Iris pigment epithelial cell (primary cell): ENCODE measurements around the gene ZNF280D.
"Not testable (repeated sequence)": the region's sequence is repeated elsewhere in the genome, so short reads cannot be mapped to it uniquely, and the experiment has no call there.

Source experiments
- DNase-seq: peaks from one replicate; pipeline ENCODE4 v3.0.0-alpha.2; 2011; ENCODE audit warnings: low read depth

Gene ZNF280D

DNA sequence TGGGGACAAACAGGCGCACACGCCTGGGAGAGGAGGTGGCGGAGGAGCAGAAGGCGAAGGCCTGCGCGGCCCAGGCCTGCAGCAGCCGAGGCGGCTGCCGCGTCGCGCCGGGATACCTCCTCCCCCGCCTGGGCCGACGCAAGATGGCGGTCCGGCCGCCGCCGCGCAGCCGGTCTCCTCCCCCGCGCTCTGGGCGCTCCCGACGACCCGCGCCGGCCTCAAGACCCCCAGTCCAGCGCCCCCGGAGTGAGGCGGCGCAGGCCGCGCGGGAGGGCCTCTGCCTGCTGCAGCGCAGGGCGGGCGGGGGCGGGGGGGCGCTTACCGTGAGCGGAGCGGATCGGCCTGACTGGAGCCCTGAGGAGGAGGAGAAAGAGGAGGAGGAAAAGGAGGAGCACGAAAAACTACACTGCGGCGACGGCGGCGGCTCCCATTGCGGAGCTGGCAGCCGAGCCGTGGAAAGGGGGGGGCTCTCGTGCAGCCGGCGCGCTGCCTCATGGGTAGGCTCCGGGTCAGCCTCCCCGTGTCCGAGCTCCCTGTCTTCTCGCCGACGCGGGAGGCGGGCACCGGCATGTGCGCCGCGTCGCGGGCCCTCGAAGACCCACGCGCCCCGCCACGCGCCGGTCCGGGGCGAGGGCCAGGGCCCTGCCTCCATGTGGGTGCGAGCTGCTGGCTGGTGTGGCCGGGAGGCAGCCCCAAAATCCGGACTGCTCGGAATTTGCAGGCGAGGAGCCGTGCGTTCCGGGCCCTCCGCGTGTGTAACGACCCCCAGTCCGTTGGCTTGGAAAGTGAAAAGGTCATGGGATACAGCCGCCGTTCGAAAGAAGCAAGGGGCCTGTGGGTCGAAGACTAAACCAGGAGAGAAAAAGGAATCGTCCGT is at the start of gene ZNF280D:
Gene ZNF280D, minus strand, starts transcription at position 374 of the 877 bp plus-strand sequence. CDS start 26,400 bp downstream, outside the sequence.
- peak; percentile 94 for DNase-seq

DNA sequence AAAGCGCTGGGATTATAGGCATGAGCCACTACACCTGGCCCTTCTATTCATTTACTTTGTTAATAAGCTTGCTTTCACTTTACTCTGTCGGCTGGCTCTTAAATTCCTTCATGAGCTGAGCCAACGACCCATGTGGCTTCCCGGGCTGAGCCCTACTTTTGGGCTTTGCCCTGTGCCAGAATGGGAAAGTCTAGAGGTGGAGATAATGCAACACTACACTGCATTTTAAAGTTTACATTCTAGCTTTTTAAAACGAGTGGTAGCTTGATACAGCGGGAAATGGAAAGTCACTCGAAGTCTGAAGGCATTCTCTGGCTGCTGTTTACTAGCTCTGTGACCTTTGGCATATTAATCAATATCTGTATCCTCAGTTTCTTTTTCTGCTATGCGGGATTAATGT is 49.0 kb upstream of the ZNF280D start:
- DNase-seq = no peak

- no peak for DNase-seq
Observed at GRCh38 chr15:56781666-56782065, 48.4 kb upstream of the ZNF280D start.

GRCh38 chr15:56780102-56780725 is 46.9 kb upstream of the ZNF280D start:
- not testable (repeated sequence) for DNase-seq

DNA sequence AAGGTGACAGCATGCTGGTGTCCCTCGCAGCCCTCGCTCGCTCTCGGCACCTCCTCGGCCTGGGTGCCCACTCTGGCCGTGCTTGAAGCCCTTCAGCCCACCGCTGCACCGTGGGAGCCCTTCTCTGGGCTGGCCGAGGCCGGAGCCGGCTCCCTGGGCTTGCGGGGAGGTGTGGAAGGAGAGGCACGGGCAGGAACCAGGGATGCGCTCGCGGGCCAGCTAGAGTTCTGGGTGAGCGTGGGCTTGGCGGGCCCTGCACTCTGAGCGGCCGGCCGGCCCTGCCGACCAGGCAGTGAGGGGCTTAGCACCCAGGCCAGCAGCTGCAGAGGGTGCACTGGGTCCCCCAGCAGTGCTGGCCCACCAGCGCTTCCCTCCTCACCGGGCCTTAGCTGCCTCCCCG is 46.1 kb upstream of the ZNF280D start:
- DNase-seq = not testable (repeated sequence)

DNA sequence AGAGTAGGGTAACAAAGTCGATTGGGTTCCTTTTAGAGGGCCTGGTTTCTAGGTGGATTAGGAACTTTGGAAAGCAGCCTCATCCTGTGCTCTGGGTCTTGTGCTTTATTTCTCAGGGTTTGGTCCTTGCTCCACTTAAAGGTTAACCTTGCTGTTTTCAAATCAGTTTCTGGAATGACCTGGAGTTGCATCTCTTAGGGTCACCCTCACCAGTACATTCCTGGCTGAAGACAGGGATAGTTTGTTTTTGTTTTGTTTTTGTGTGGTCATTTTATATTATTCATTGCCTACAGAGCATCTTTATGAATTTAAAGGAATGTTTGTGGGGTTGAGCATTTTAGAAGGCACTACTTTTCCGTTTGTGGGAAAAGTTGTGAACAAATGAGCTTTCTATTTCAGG is 45.5 kb upstream of the ZNF280D start:
- no peak for DNase-seq

- DNase-seq = no peak
Observed at GRCh38 chr15:56776839-56777238, 43.5 kb upstream of the ZNF280D start.

DNA sequence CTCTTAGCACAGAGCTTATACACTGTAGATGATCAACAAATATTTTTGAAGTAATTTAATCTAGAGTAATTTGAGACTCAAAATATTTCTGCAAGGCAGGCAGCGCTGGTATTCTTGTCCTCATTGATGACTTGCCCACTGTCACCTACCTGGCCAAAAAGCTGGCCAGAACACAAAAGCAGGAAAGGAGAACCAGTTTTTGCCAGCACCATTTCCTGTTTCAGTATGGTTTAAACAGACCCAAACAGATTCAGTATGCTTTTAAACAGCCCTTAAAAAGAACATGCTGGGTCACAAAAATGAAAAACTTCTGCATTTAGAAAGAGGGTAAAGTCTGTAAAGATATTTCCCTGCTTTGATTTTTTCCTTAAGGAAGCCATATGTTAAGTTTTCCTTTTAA is 42.3 kb upstream of the ZNF280D start:
- no peak for DNase-seq

DNA sequence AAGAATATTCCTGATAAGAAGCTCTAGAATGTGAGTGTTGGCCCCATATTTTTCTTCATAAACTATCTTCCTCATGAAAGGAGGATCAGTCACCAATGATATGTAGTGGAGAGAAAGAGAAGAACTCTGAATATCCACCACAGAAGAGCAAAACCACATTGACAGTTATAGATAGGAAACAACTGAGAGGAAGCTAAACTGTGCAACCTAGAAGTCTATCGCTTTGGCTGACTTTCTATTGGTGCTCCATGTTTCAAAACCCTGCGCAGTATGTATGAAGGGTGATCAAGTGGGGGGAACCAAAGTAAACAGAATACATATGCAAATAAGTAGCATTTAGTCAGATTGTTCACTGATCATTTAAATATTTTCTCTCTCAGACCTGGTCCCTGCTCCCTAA is 41.0 kb upstream of the ZNF280D start:
- DNase-seq = no peak

GRCh38 chr15:56772868-56773639 is 39.7 kb upstream of the ZNF280D start:
- DNase-seq = peak; percentile 70

DNA sequence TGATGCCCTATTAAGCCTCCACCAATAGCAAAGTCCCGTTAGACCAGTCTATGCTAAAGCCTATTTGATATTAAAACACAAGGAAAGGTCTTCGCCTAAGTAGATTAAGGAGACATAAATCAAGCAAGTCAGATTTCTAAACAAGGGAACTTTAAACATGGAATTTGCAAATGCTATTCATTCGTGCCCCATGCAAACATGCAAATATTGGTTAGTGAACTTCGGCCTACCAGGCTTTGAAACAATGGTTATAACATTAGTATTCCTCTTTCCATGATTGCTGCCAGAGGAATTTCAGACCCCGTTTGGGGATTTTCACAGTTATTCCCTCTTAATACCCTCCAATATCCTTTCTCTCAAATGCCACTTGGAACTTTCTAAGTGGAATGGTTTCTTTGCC is 36.9 kb upstream of the ZNF280D start:
- DNase-seq = no peak

- DNase-seq = peak; percentile 69
Observed at GRCh38 chr15:56767315-56767714, 34.0 kb upstream of the ZNF280D start.

- DNase-seq = peak; percentile 87
Observed at GRCh38 chr15:56765251-56765650, 31.9 kb upstream of the ZNF280D start.

DNA sequence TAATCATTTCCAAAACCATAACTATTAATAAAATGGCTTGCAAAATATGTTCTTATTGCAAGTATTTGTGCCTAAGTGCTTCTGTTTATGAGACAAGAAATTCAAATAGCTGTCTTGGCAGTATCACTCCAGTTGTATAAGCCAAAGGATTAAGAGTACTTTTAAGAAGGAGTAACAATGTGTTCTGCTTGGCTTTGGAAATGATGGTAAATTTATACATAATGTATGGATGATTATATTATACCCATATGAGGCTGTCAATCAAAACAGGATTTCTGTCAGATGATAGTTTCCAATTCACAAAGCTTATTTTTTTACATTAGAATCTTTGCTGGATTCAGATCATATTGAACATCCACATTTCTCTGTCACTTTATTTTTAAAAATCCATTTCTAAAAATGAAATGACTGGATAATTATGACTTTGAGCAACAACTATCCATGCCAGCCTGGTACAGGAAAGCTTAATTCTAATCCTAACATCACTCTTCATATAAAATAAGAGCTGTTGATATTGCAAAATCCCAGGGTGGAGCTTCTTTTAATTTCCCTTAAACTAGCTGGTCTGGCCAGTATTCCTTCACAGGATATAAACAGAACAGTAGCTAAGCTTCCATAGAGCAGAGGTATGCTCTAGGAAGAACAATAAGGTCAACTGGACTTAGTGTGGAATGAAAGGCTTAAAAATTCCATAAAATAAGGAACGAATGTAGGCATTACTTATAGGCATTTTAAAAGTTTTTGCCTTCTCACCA is 30.0 kb upstream of the ZNF280D start:
- DNase-seq = peak; percentile 69

DNA sequence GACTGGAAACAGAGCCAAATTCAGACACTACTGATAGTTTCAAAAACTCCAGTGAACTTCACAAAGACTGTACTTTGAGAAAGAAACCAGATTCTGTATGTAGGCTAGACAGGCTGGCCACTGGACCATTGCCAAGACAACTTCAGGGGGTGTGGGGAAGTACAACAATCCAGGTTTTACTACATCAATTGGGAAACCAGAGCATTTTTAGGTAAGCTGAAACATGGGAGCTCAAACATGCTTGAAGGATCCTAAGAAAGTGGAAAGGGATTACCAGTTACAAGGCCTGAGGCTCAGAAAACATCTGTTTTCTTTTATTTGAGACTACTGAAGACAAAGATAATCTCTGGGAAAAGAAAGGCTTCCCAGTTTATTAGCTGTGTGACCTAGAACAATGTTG is 26.9 kb upstream of the ZNF280D start:
- peak; percentile 75 for DNase-seq

DNA sequence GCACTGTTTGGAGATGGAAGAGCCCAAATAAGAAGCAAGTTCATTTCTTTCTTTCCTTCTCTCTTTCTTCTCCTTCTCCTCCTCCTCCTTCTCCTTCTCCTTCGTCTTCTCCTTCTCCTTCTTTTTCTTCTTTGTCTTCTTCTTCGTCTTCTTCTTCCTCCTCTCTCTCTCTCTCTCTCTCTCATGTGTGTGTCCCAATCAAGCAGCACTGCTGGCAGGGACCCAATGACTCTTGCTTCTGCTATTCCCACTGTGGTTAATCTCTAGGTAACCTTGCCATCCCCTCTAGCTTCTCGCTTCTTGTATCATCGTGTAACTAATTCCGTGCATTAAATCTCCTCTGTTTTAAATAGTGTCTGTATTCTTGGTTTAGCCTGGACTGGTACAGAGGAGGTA is 26.1 kb upstream of the ZNF280D start:
- DNase-seq = peak; percentile 99

GRCh38 chr15:56758770-56759449 is 25.6 kb upstream of the ZNF280D start:
- peak; percentile 83 for DNase-seq

DNA sequence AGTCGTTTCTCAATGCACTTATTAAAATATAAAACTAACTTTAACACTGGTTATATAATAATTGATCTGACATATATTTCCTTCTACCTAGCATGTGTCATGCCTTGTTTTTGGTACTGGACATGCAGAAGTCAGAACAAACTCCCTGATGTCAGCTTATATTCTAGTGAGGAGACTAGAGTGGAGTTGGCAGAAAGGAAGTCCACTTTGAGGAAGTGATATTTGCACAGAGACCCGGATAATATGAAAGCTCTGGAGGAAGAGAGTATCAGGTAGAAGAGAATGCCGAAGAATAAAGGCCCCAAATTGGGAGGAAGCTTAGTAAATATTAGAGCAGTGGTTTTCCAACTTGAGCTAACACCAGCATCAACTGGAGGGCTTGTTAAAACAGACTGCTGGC is 24.6 kb upstream of the ZNF280D start:
- no peak for DNase-seq

DNA sequence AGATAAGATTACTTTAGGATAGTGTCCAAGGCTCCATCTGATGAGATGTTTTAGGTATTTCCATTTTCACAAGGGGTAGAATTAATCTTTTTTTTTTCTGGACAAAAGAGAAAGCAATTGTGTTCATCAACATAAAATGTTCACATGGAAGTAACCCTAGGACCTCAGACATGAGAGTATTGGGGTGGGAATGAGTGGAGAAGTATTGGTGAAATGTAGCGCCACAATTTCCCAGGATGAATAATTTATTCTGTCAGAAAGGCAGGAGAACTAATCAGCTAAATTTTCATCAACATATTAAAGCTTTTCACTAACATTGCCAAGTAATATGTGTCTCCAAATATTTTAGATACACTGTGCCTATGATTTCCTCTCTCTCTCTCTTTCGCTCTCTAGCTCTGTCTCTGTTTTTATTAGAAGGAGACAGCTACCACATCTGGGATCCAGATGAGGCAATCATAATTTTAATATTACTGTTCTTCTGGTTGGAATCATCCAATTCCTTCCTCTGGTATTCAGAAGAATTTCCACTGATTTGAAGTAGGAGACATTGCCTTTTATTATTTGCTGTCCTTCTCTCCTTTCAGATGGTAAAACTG is 21.6 kb upstream of the ZNF280D start:
- DNase-seq = no peak

GRCh38 chr15:56752986-56753385 is 19.7 kb upstream of the ZNF280D start:
- DNase-seq = peak; percentile 50

DNA sequence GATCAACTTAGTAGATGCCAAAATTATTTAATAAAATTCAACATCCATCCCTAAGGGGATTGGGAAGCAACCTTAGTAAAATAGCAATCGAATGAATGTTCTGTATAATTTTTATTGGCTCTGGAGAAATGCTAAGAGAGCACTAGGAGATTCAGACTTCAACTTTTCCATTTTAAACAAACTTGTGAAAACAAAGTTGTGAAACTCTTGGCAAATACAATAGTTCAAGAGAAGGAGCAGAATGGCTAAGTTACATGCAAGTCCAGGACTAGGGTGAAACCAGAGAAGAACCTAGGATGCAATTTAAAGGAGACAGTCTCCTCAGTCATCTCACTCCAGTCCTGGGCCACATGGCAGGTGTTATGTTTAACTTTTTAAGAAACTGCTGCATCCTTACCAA is 16.7 kb upstream of the ZNF280D start:
- DNase-seq = peak; percentile 75
